ENCODE results near the gene ADAM12. TPM values are rescaled to one million over a fixed set of nuclear protein-coding genes. Genes with fewer than 3 reads are reported as not detected.

The ADAM12 gene
- total RNA-seq, 4 donors from 2014 or later = under 0.01 to 60.8 (median 0.64) TPM; not detected in 1

DNA sequence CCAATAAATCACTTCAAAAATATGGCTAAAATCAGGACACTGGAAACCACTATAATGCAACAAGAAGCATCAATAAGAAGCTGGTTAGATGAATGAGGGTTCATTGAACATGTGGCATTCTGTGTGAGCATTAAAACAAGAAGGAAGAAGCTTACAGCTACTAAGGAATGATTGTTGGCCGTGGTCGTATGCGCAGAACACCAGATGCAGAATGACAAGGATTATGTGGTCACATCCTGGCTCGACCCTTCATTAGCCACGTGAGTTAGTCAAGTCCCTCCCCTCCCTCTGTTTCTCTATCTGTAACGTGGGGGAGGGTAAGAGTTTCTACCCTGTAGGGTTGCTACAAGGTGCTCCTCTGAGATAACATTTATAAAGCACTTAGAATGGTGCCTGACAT is 174.3 kb downstream of the ADAM12 start:
- no peaks in the 10 kb centered on the region for H3K4me1 ChIP-seq
- H3K9me3 ChIP-seq = no peaks in the 10 kb centered on the region
- no peaks in the 10 kb centered on the region for H3K36me3 ChIP-seq
- intact Hi-C loops (cut with DNase I; ENCODE audit: low total_unique reads) = no loop called here
- H3K27ac ChIP-seq = no peak overlapping the region
- no peaks in the 10 kb centered on the region for H3K27me3 ChIP-seq
- no peak overlapping the region for H3K4me3 ChIP-seq
- TF ChIP-seq, protein P1, sequence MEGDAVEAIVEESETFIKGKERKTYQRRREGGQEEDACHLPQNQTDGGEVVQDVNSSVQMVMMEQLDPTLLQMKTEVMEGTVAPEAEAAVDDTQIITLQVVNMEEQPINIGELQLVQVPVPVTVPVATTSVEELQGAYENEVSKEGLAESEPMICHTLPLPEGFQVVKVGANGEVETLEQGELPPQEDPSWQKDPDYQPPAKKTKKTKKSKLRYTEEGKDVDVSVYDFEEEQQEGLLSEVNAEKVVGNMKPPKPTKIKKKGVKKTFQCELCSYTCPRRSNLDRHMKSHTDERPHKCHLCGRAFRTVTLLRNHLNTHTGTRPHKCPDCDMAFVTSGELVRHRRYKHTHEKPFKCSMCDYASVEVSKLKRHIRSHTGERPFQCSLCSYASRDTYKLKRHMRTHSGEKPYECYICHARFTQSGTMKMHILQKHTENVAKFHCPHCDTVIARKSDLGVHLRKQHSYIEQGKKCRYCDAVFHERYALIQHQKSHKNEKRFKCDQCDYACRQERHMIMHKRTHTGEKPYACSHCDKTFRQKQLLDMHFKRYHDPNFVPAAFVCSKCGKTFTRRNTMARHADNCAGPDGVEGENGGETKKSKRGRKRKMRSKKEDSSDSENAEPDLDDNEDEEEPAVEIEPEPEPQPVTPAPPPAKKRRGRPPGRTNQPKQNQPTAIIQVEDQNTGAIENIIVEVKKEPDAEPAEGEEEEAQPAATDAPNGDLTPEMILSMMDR (IDR thresholded peaks at IDR 0.05) = no peak
- TF ChIP-seq POLR2A (IDR thresholded peaks at IDR 0.05) = no peak
- DNase-seq = no peak

DNA sequence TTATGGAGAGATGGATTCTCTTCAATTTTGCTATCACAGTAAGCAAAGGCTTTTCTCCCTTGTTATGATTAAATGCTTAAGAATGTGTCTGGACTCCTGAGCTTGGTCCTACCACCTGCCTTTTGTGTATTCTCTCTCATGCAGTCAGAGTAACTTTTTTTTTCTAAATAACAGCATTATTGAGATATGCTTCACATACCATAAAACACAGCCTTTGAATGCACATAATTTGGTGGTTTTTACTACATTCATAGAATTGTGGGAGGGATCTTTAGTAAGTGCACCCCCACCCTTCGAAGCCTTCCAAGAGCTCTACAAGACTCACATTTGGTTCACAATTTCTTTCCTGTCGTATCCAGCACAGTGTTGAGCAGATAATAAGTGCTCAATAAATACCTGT is 175.5 kb downstream of the ADAM12 start:
- intact Hi-C loops (cut with DNase I; ENCODE audit: low total_unique reads) = no loop called here
- Histone ChIP-seq H3K4me3 (no peak overlapping the region), H3K27me3 (no peaks in the 10 kb centered on the region), H3K9me3 (no peaks in the 10 kb centered on the region), H3K36me3 (no peaks in the 10 kb centered on the region), H3K4me1 (no peaks in the 10 kb centered on the region), H3K27ac (no peak overlapping the region)
- TF ChIP-seq, protein P1 (IDR thresholded peaks at IDR 0.05) = no peak
- TF ChIP-seq POLR2A (IDR thresholded peaks at IDR 0.05) = no peak
- no peak for DNase-seq

DNA sequence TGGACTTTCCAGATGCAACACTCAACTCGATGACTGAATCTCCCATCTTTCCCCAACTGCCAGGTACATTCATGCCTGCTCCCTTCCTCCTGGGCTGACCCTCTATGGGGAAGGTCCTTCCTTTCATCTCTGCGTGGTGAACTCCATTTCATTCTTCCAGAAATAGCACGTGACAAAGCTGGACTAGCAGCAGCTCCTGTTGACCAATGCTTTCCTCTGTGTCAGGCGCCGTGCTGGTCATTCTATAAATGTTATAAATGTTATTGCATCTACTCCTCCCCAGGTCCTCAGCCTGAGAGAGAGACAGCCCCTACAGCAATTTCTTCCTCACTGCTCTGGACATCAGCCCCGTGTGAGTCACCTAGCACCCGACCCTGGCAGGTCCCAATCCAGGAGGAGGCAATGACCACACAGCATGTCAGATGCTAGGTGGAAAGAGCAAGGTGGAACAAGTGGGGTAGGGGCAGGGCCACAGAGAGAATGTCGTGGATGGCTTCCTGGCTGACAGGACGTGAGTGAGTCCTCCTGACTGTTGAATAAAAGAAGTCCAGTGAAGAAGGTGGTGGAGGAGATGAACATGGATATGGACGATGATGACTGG is 178.1 kb downstream of the ADAM12 start:
- Histone ChIP-seq H3K4me1 (no peaks in the 10 kb centered on the region), H3K4me3 (no peak overlapping the region), H3K27me3 (no peaks in the 10 kb centered on the region), H3K36me3 (no peaks in the 10 kb centered on the region), H3K9me3 (no peaks in the 10 kb centered on the region), H3K27ac (no peak overlapping the region)
- TF ChIP-seq, protein P1 (IDR thresholded peaks at IDR 0.05) = no peak
- no peak for TF ChIP-seq POLR2A (IDR thresholded peaks at IDR 0.05)
- intact Hi-C loops (cut with DNase I; ENCODE audit: low total_unique reads) = no loop called here
- DNase-seq = no peak

DNA sequence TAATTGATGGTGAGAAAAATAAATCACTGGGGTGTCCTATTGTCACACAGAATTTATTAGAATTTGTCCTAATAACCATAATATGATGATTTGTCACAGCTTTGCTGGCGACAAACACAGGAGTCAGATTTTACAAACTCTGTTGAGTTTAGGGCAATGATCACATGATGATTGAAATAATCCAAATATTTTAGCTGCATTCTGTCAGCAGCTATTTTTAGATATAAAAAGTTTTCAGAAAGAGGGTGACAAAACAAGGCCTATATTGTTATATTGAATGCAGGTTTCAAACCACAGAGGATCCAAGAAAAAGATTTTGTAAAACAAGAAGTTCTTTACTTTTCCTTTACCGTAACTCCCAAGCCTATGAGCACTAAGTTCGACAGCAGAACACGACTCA is 178.8 kb downstream of the ADAM12 start:
- TF ChIP-seq, protein P1 (IDR thresholded peaks at IDR 0.05) = no peak
- TF ChIP-seq POLR2A (IDR thresholded peaks at IDR 0.05) = no peak
- intact Hi-C loops (cut with DNase I; ENCODE audit: low total_unique reads) = no loop called here

DNA sequence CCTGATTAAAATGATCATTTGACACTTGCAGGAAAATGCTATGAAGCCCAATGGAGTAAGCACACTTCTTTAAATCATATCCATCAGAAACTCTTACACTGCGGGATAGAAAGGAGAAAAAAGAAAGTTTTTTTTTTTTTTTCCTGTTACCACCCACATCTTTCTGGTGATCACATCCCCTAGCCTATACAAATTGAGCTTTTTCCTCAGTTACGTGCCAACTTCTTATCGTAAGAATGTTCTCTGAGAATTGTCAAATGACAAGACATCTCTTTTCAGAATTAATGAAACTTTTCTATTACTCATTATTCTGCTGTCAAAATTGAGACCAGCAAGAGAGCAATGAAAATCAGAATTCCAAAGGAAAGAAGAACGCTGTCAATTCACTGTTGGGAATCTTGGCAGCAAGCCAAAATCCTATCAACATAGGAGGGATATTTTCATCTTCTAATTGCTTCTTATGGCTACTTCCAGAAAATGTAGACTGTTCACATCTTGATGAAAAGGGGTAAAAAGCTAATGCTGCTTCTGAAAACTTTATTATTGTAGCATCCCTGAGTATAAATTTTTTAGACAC is 179.5 kb downstream of the ADAM12 start:
- H3K4me3 ChIP-seq = no peak overlapping the region
- intact Hi-C loops (cut with DNase I; ENCODE audit: low total_unique reads) = no loop called here
- no peak for DNase-seq
- no peaks in the 10 kb centered on the region for H3K36me3 ChIP-seq
- no peaks in the 10 kb centered on the region for H3K4me1 ChIP-seq
- no peaks in the 10 kb centered on the region for H3K27me3 ChIP-seq
- no peak overlapping the region for H3K27ac ChIP-seq
- H3K9me3 ChIP-seq = no peaks in the 10 kb centered on the region
- TF ChIP-seq, protein P1 (IDR thresholded peaks at IDR 0.05) = no peak
- no peak for TF ChIP-seq POLR2A (IDR thresholded peaks at IDR 0.05)

More for the DNA sequence above, 178.8 kb downstream of the ADAM12 start:
- H3K27me3 ChIP-seq = no peaks in the 10 kb centered on the region
- no peaks in the 10 kb centered on the region for H3K9me3 ChIP-seq
- no peaks in the 10 kb centered on the region for H3K4me1 ChIP-seq
- no peak overlapping the region for H3K27ac ChIP-seq
- H3K4me3 ChIP-seq = no peak overlapping the region
- DNase-seq = no peak
- no peaks in the 10 kb centered on the region for H3K36me3 ChIP-seq

All from uterus (tissue), 4 donors.